Measurements from ENCODE around the gene FYN.
"Not testable (repeated sequence)": the region's sequence is repeated elsewhere in the genome, so short reads cannot be mapped to it uniquely, and the experiment has no call there.

The FYN gene

GRCh38 chr6:111850295-111850937, 22.8 kb downstream of the FYN start:
- DNase-seq (ENCODE audit: low read depth) = no peak

- DNase-seq (ENCODE audit: low read depth) = no peak
Measured at GRCh38 chr6:111849298-111849697, 24.0 kb downstream of the FYN start.

- DNase-seq (ENCODE audit: low read depth) = no peak
Measured at GRCh38 chr6:111848262-111848812, 24.9 kb downstream of the FYN start.

GRCh38 chr6:111846492-111847409, 26.5 kb downstream of the FYN start:
- DNase-seq (ENCODE audit: low read depth) = no peak

GRCh38 chr6:111846066-111846465, 27.2 kb downstream of the FYN start:
- no peak for DNase-seq (ENCODE audit: low read depth)

GRCh38 chr6:111845441-111845871, 27.8 kb downstream of the FYN start:
- no peak for DNase-seq (ENCODE audit: low read depth)

- DNase-seq (ENCODE audit: low read depth) = no peak
Measured at GRCh38 chr6:111844921-111845320, 28.3 kb downstream of the FYN start.

- no peak for DNase-seq (ENCODE audit: low read depth)
Measured at GRCh38 chr6:111844376-111844775, 28.9 kb downstream of the FYN start.

GRCh38 chr6:111843347-111844147, 29.7 kb downstream of the FYN start:
- DNase-seq (ENCODE audit: low read depth) = peak; percentile 39

GRCh38 chr6:111842891-111843290, 30.4 kb downstream of the FYN start:
- no peak for DNase-seq (ENCODE audit: low read depth)

GRCh38 chr6:111842271-111842822, 30.9 kb downstream of the FYN start:
- no peak for DNase-seq (ENCODE audit: low read depth)

- no peak for DNase-seq (ENCODE audit: low read depth)
Measured at GRCh38 chr6:111841822-111842221, 31.4 kb downstream of the FYN start.

- no peak for DNase-seq (ENCODE audit: low read depth)
Measured at GRCh38 chr6:111840803-111841202, 32.4 kb downstream of the FYN start.

GRCh38 chr6:111838749-111839484, 34.3 kb downstream of the FYN start:
- DNase-seq (ENCODE audit: low read depth) = no peak

- DNase-seq (ENCODE audit: low read depth) = no peak
Measured at GRCh38 chr6:111837641-111838500, 35.4 kb downstream of the FYN start.

- DNase-seq (ENCODE audit: low read depth) = no peak
Measured at GRCh38 chr6:111837007-111837406, 36.2 kb downstream of the FYN start.

- no peak for DNase-seq (ENCODE audit: low read depth)
Measured at GRCh38 chr6:111835807-111836206, 37.4 kb downstream of the FYN start.

- not testable (repeated sequence) for DNase-seq (ENCODE audit: low read depth)
Measured at GRCh38 chr6:111835398-111835797, 37.9 kb downstream of the FYN start.

- DNase-seq (ENCODE audit: low read depth) = no peak
Measured at GRCh38 chr6:111834356-111834755, 38.9 kb downstream of the FYN start.

GRCh38 chr6:111832833-111833418, 40.3 kb downstream of the FYN start:
- no peak for DNase-seq (ENCODE audit: low read depth)

Measured in stimulated activated CD8-positive, alpha-beta memory T cell treated with anti-CD3 and anti-CD28 coated beads, Interleukin-12 subunit alpha, Interleukin-12 subunit beta, amount 100 ng/mL, for 4 hours (primary cell).